GM19467 (cell line): Measurements from ENCODE around the gene PPM1K.

ENCODE experiments used
- ATAC-seq: cut with Tn5 transposase; IDR thresholded peaks from one replicate; pipeline ENCODE4 v1.9.1; 2021; ENCODE audit warnings: mild to moderate bottlenecking, moderate library complexity; ENCODE audit not compliant: unreplicated experiment

The PPM1K gene

GRCh38 chr4:88223516-88223915 is 60.8 kb downstream of the PPM1K start:
- no peak for ATAC-seq

- ATAC-seq, result no peak
These were observed 65.3 kb downstream of the PPM1K start for GRCh38 chr4:88219099-88219498.

GRCh38 chr4:88217169-88217568 is 67.2 kb downstream of the PPM1K start:
- no peak for ATAC-seq

GRCh38 chr4:88216395-88216794 is 68.0 kb downstream of the PPM1K start:
- no peak for ATAC-seq

GRCh38 chr4:88215351-88215750 is 69.0 kb downstream of the PPM1K start:
- ATAC-seq, result no peak

GRCh38 chr4:88212253-88212561 is 72.2 kb downstream of the PPM1K start:
- no peak for ATAC-seq

GRCh38 chr4:88211473-88212252 is 72.7 kb downstream of the PPM1K start:
- peak; percentile 54 for ATAC-seq

GRCh38 chr4:88208156-88208555 is 76.2 kb downstream of the PPM1K start:
- no peak for ATAC-seq
